H9 (cell line): ENCODE measurements around the gene ZBTB8A. TPM values are rescaled to one million over a fixed set of nuclear protein-coding genes. Genes with fewer than 3 reads are reported as not detected.

Experiments
- DNase-seq: peaks from one replicate; pipeline ENCODE4 v3.0.0-alpha.2; 2017
- H2AFZ ChIP-seq: one replicate; pipeline ENCODE4 v1.6.1; 2013; ENCODE audit warnings: mild to moderate bottlenecking, low read length, control low read depth, moderate library complexity
- H2AK5ac ChIP-seq: 2 replicates; pipeline ENCODE4 v1.6.1; 2013; ENCODE audit warnings: low read length, control low read depth, mixed read lengths; ENCODE audit not compliant: insufficient read length
- H2BK120ac ChIP-seq: one replicate; pipeline ENCODE4 v1.6.1; 2013; ENCODE audit warnings: low read depth, mild to moderate bottlenecking, low read length, control low read depth, inconsistent platforms; ENCODE audit not compliant: poor library complexity, severe bottlenecking
- H2BK12ac ChIP-seq: 2 replicates; pipeline ENCODE4 v1.6.1; 2013; ENCODE audit warnings: low read length, control low read depth, mixed read lengths, low read depth; ENCODE audit not compliant: insufficient read length
- H2BK15ac ChIP-seq: 2 replicates; pipeline ENCODE4 v1.6.1; 2013; ENCODE audit warnings: low read depth, low read length, control low read depth
- H2BK20ac ChIP-seq: one replicate; pipeline ENCODE4 v1.6.1; 2013; ENCODE audit warnings: low read depth, mild to moderate bottlenecking, low read length, control low read depth, inconsistent platforms; ENCODE audit not compliant: poor library complexity, severe bottlenecking
- H2BK5ac ChIP-seq: 2 replicates; pipeline ENCODE4 v1.6.1; 2013; ENCODE audit warnings: low read length, control low read depth, mixed read lengths; ENCODE audit not compliant: insufficient read length
- H3K14ac ChIP-seq: 2 replicates; pipeline ENCODE4 v1.6.1; 2013; ENCODE audit warnings: low read length, control low read depth; ENCODE audit not compliant: insufficient read depth
- H3K18ac ChIP-seq: 2 replicates; pipeline ENCODE4 v1.6.1; 2013; ENCODE audit warnings: low read depth, mild to moderate bottlenecking, mixed read lengths, low read length, control low read depth; ENCODE audit not compliant: insufficient read length
- H3K23ac ChIP-seq: 2 replicates; pipeline ENCODE4 v1.6.1; 2013; ENCODE audit warnings: low read length, control low read depth, mixed read lengths, low read depth; ENCODE audit not compliant: insufficient read length
- H3K23me2 ChIP-seq: 2 replicates; pipeline ENCODE4 v1.6.1; 2013; ENCODE audit warnings: low read depth, mild to moderate bottlenecking, mixed read lengths, low read length, control low read depth; ENCODE audit not compliant: insufficient read length, poor library complexity, severe bottlenecking
- H3K27ac ChIP-seq: 2 replicates; pipeline ENCODE4 v1.5.1; 2013; ENCODE audit warnings: low read length, control low read depth, mixed read lengths, low read depth; ENCODE audit not compliant: insufficient read length
- H3K27me3 ChIP-seq: 2 replicates; pipeline ENCODE4 v1.6.1; 2013; ENCODE audit warnings: low read length, control low read depth, inconsistent platforms; ENCODE audit not compliant: insufficient read depth
- H3K4ac ChIP-seq: 2 replicates; pipeline ENCODE4 v1.6.1; 2013; ENCODE audit warnings: low read depth, mild to moderate bottlenecking, control low read depth, inconsistent platforms, low read length, moderate library complexity
- H3K4me1 ChIP-seq: 2 replicates; pipeline ENCODE4 v1.6.1; 2013; ENCODE audit warnings: low read length, control low read depth, inconsistent platforms; ENCODE audit not compliant: insufficient read depth
- H3K4me2 ChIP-seq: 2 replicates; pipeline ENCODE4 v1.6.1; 2013; ENCODE audit warnings: low read length, control low read depth, mixed read lengths; ENCODE audit not compliant: insufficient read length, insufficient read depth
- H3K56ac ChIP-seq: 2 replicates; pipeline ENCODE4 v1.6.1; 2013; ENCODE audit warnings: low read depth, mild to moderate bottlenecking, mixed read lengths, low read length, control low read depth; ENCODE audit not compliant: insufficient read length
- H3K79me1 ChIP-seq: 2 replicates; pipeline ENCODE4 v1.6.1; 2013; ENCODE audit warnings: low read depth, mild to moderate bottlenecking, moderate library complexity, low read length, control low read depth, inconsistent platforms; ENCODE audit not compliant: insufficient read depth, poor library complexity, severe bottlenecking
- H3K79me2 ChIP-seq: 2 replicates; pipeline ENCODE4 v1.6.1; 2013; ENCODE audit warnings: low read length, control low read depth, inconsistent platforms; ENCODE audit not compliant: insufficient read depth
- H3K9ac ChIP-seq: 2 replicates; pipeline ENCODE4 v1.6.1; 2013; ENCODE audit warnings: low read length, control low read depth, mixed read lengths; ENCODE audit not compliant: insufficient read length; ENCODE audit errors: extremely low read depth
- H3K9me3 ChIP-seq: one replicate; pipeline ENCODE4 v1.6.1; 2013; ENCODE audit warnings: low read depth, low read length, inconsistent platforms; ENCODE audit not compliant: control insufficient read depth
- H3T11ph ChIP-seq: one replicate; pipeline ENCODE4 v1.6.1; 2013; ENCODE audit warnings: mild to moderate bottlenecking, low read length, control low read depth, inconsistent platforms
- H4K20me1 ChIP-seq: one replicate; pipeline ENCODE4 v1.6.1; 2013; ENCODE audit not compliant: control insufficient read depth, insufficient read length, insufficient read depth
- H4K5ac ChIP-seq: 2 replicates; pipeline ENCODE4 v1.6.1; 2013; ENCODE audit warnings: low read depth, mild to moderate bottlenecking, mixed read lengths, low read length, control low read depth; ENCODE audit not compliant: insufficient read length
- H4K8ac ChIP-seq: replicated peaks from 2 replicates; pipeline ENCODE4 v1.6.1; 2013; ENCODE audit warnings: low read length, control low read depth, mixed read lengths, low read depth; ENCODE audit not compliant: insufficient read length
- H4K91ac ChIP-seq: 2 replicates; pipeline ENCODE4 v1.6.1; 2013; ENCODE audit warnings: low read depth, mild to moderate bottlenecking, moderate library complexity, mixed read lengths, low read length, control low read depth; ENCODE audit not compliant: insufficient read length
- H3K27ac Mint-ChIP-seq, 3 experiments: 2 replicates in 2 of 3; 3 replicates in 1 of 3; pipeline ENCODE4 v1.8.0; 2020 to 2021; ENCODE audit warnings: mixed read lengths in 3 of 3, mild to moderate bottlenecking in 1 of 3, moderate library complexity in 1 of 3
- H3K27me3 Mint-ChIP-seq: 2 replicates; pipeline ENCODE4 v1.8.0; 2021; ENCODE audit warnings: low read depth, mild to moderate bottlenecking, moderate library complexity, mixed read lengths
- H3K36me3 Mint-ChIP-seq, 3 experiments: 2 replicates in 2 of 3; 3 replicates in 1 of 3; pipeline ENCODE4 v1.8.0; 2020 to 2021; ENCODE audit warnings: low read depth in 3 of 3, mixed read lengths in 3 of 3; ENCODE audit not compliant: insufficient read depth in 1 of 3
- H3K4me1 Mint-ChIP-seq, 2 experiments: 2 replicates each; pipeline ENCODE4 v1.8.0; 2020; ENCODE audit warnings: mixed read lengths in 2 of 2
- H3K4me3 Mint-ChIP-seq, 2 experiments: 2 replicates in 1 of 2; 3 replicates in 1 of 2; pipeline ENCODE4 v1.8.0; 2020 to 2021; ENCODE audit warnings: mild to moderate bottlenecking in 2 of 2, mixed read lengths in 2 of 2, moderate library complexity in 1 of 2
- H3K9me3 Mint-ChIP-seq, 2 experiments: 2 replicates in 1 of 2; 3 replicates in 1 of 2; pipeline ENCODE4 v1.8.0; 2020; ENCODE audit warnings: mild to moderate bottlenecking in 2 of 2, mixed read lengths in 2 of 2, moderate library complexity in 1 of 2
- CTCF ChIP-seq: fragments of 200-600 bp; sonication (generic); conservative IDR thresholded peaks from 3 replicates; pipeline ENCODE4 v1.8.0; 2021; ENCODE audit warnings: antibody characterized with exemption, mild to moderate bottlenecking
- WGBS: extraction: QIAGEN DNeasy Blood & Tissue Kit; methylation state at CpG from one replicate; pipeline ENCODE4 v1.1.7; 2013; ENCODE audit warnings: missing lambda C conversion rate, low lambda C conversion rate, mixed read lengths; ENCODE audit not compliant: insufficient read length; ENCODE audit errors: extremely low coverage; 5-methylcytosine and 5-hydroxymethylcytosine counted together
- total RNA-seq: library from RNA; stranded (reverse); gene quantifications from 2 replicates; pipeline ENCODE4 v1.2.1, GENCODE V29; 2021

Gene ZBTB8A
- total RNA-seq, 1 experiment from 2014 or later: 11.3 TPM

- Histone ChIP-seq H3K4me2 (no peak overlapping the region), H3K18ac (no peak overlapping the region), H2BK120ac (no peak overlapping the region), H2BK15ac (no peak overlapping the region), H3K14ac (no peak overlapping the region), H4K5ac (no peak overlapping the region), H3K4ac (no peak overlapping the region), H4K20me1 (no peaks in the 10 kb centered on the region), H2BK12ac (no peak overlapping the region), H3T11ph (no peak overlapping the region), H3K56ac (no peak overlapping the region), H3K23me2 (no peaks in the 10 kb centered on the region), H3K27me3 (no peaks in the 10 kb centered on the region), H3K9me3 (no peaks in the 10 kb centered on the region), H3K9ac (no peak overlapping the region), H3K27ac (no peak overlapping the region), H3K4me1 (no peaks in the 10 kb centered on the region), H4K8ac (no peak overlapping the region), H2AK5ac (no peak overlapping the region), H3K23ac (no peak overlapping the region), H2BK20ac (no peak overlapping the region), H3K79me2 (no peaks in the 10 kb centered on the region), H3K79me1 (no peaks in the 10 kb centered on the region), H4K91ac (no peak overlapping the region), H2AFZ (no peak overlapping the region), H2BK5ac (no peak overlapping the region)
- H3K9me3 Mint-ChIP-seq: no peaks in the 10 kb centered on the region
- TF ChIP-seq CTCF: no peak
- H3K36me3 Mint-ChIP-seq: no peaks in the 10 kb centered on the region
- H3K4me1 Mint-ChIP-seq: peaks cover 5 to 8% of the 10 kb centered on the region in 2 experiments; a peak in 3 of 4 replicates
- no peak overlapping the region for H3K27ac Mint-ChIP-seq
- H3K4me3 Mint-ChIP-seq: no peak overlapping the region
- no peak for DNase-seq
- H3K27me3 Mint-ChIP-seq: no peaks in the 10 kb centered on the region
- WGBS: no CpG with 5 or more reads among the region's 5 CpGs
These were observed 74.2 kb downstream of the ZBTB8A start for GRCh38 chr1:32613472-32613871.
